Measurements from ENCODE around the gene NDST1.

DNA sequence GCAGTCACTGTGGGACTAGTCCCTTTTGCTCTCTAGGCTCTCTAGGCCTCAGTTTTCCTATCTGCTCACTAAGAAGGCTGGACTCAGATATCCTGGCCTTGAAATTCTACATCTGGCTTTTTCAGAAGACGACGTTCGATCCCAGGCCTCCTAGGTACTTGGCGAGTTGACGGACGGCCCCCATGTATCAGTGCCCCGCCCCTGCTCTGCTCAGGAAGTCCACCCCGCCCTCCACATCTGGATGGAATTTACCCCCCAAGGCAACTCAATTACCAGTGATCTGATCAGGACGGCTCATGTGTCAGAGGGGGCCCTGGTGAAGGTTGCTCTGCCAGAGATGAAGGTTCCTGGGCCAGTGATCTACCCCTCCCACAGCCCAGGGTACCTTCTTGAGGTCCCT lies 88.4 kb downstream of the NDST1 start:
- no peak for TF ChIP-seq ELF4 (IDR thresholded peaks at IDR 0.05)
- TF ChIP-seq SUZ12 (IDR thresholded peaks at IDR 0.05) = no peak
- no peak for TF ChIP-seq NFRKB (IDR thresholded peaks at IDR 0.05)
- no peak for TF ChIP-seq FOXK2 (IDR thresholded peaks at IDR 0.05)
- TF ChIP-seq CTBP1 (IDR thresholded peaks at IDR 0.05; ENCODE audit: borderline replicate concordance) = no peak
- no peak for TF ChIP-seq SP1 (IDR thresholded peaks at IDR 0.05)
- no peak for TF ChIP-seq FOXA1 (IDR thresholded peaks at IDR 0.05)
- no peak for TF ChIP-seq ZNF384 (IDR thresholded peaks at IDR 0.05)
- no peak for TF ChIP-seq BHLHE40 (IDR thresholded peaks at IDR 0.05; ENCODE audit: borderline replicate concordance)
- TF ChIP-seq FOXM1 (IDR thresholded peaks at IDR 0.05; ENCODE audit: borderline replicate concordance) = no peak
- no peak for TF ChIP-seq PKNOX1 (IDR thresholded peaks at IDR 0.05)
- TF ChIP-seq HDGF (IDR thresholded peaks at IDR 0.05; ENCODE audit: borderline replicate concordance) = no peak

Measured in HEK293T (cell line).